GM18909 (cell line): Measurements from ENCODE around the gene COL4A2.

Experiments
- ATAC-seq: cut with Tn5 transposase; IDR thresholded peaks from one replicate; pipeline ENCODE4 v1.9.1; 2021; ENCODE audit warnings: mild to moderate bottlenecking; ENCODE audit not compliant: unreplicated experiment, poor library complexity

COL4A2 gene

GRCh38 chr13:110396476-110396875 lies 89.4 kb downstream of the COL4A2 start:
- no peak for ATAC-seq

- no peak for ATAC-seq
Observed at GRCh38 chr13:110396913-110397381, 89.9 kb downstream of the COL4A2 start.

DNA sequence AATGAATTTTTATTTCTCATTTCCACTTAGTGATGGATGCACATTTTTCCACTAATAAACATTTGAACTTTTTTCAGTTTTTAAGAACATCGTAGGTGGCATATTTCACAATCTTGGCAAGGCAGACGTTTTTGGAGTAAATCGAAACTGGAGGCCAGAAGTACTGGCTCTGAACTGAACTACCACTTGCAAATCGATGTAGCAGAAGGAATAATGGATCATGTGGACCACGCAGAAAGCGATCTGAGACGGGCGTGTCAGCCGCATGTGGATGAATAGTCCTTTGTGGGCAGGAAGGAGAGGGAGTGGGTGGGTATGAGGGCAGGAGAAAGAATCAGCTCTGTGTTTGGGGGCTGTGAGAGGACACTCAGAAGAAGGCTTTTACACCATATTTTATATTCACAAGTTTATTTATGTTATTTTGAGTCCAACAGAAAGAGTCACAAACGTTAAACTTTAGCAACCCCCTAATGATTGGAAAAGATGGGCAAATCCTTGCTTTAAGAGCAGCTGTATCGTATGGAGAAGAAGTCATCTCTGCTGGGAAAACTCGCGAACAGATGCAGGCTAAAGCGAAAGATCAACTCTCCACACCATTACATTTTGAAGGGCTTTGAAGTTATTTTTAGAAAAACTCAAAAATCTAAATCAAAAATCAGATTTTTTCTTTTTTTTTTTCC lies 90.5 kb downstream of the COL4A2 start:
- ATAC-seq, result no peak

GRCh38 chr13:110398564-110399507 lies 91.8 kb downstream of the COL4A2 start:
- no peak for ATAC-seq

DNA sequence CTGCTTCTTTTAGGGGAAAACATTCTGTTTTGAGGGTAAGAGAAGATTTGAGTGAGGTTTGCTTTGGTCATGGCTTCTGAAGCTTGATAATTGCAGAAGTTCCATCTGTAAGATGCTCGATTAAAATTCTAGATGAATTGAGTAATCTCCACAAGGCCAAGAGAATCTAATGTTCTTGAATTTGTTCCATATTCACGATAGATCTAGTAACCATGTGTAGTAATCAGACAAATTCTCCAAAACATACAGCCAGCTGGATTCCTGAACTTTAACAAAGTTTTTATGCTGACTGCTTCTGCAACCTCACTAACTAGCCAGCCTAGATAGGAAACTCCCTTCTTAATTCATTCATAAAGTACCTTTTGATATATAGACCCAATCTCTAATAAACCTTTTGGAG lies 92.7 kb downstream of the COL4A2 start:
- no peak for ATAC-seq

DNA sequence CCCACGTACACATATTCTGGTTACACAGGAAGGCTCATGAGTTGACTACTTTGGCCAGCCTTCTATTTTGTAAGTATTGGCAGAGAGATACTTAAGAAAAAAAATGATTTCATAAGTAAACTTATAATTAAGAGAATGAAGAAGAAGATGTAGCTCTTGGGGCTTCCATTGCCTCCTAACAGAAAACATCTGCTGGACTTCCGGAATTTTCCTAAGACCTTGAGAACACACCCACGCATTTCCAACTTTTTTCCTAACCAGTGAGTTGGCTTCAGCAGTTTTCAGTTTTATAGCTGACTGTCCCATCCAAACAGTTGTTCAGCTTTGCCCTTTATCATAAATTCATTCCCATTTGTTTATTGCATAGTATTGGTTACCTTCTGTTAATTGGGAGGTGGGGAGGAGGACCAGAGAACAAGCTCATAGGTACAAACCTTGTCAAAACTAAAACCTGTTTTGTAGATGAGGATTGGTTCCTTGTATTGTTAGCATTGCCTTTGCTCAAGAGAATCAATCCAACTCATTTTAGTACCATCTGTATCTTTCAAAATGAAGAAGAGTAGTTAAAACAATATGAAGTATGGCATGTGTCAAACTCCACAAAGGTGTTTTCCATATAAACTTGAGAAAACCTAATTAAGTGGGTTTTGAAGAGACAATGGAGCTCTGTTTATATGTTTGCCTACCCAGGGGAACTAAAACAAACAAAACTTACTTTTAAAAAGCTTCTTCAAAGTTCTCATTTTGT lies 93.9 kb downstream of the COL4A2 start:
- no peak for ATAC-seq

GRCh38 chr13:110402299-110403069 lies 95.4 kb downstream of the COL4A2 start:
- ATAC-seq, result no peak

- ATAC-seq, result no peak
Observed at GRCh38 chr13:110403315-110403714, 96.2 kb downstream of the COL4A2 start.

- ATAC-seq, result no peak
Observed at GRCh38 chr13:110403721-110404120, 96.6 kb downstream of the COL4A2 start.

- ATAC-seq, result no peak
Observed at GRCh38 chr13:110404321-110404720, 97.2 kb downstream of the COL4A2 start.

- no peak for ATAC-seq
Observed at GRCh38 chr13:110405597-110406450, 98.7 kb downstream of the COL4A2 start.

GRCh38 chr13:110407021-110407420 lies 99.9 kb downstream of the COL4A2 start:
- ATAC-seq, result no peak

DNA sequence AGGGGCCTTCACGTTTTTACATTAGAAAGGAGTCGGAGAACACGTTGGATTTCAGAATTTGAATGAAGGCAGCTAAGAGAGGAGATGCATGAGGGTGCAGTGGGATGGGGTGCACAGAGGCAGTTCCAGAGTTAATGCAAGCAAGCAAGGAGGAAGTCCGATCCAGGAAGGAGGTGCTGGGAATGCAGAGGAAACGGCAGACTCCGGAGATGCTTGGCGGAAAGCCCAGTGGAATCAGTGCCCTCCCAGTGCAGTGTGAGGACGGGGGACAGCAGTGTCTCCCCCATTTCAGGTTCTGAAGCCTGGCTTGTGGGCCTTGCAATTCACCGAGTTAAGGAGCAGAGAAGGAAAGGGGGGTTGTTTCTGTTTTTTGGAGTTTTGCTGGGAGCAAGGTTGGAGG lies 100.4 kb downstream of the COL4A2 start:
- ATAC-seq, result no peak

DNA sequence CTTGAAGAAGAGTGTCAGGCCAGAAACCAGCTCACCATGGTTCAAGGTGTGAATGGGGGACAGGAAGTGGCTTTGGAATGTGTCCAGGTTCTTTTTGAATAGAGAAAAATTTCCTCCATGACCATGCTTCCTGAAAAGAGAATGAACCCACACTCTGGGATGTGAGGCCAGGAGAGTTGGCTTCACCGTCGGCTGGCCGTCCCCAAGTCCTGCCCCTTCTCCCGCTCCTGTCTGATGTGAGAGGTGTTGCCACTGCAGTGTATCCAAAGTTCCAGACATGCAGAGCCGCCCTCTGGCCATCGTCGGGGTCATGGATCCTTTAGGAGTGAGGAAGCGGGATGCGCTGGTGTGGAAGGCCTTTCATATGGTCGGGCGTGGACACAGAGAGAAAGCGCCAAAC lies 101.2 kb downstream of the COL4A2 start:
- no peak for ATAC-seq

DNA sequence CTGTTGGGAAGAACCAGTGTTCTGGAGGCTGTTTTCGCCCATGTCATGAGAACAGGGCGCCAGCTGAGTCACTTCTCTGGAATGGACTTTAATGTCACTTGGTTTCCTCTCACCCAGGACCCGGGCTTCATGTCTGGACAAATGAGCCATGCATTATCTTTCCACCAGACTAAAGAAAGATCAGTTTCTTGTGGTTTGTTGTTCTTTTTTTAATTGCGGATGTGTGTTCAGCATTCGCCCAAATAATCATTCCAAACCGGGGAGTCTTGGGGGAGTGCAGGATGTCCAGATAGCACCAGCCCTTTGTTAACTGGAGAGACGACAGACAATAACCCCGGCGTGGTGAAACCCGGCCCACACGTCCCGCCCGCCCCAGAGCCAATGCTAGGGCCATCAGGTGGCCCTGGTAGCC lies 102.5 kb downstream of the COL4A2 start:
- no peak for ATAC-seq

DNA sequence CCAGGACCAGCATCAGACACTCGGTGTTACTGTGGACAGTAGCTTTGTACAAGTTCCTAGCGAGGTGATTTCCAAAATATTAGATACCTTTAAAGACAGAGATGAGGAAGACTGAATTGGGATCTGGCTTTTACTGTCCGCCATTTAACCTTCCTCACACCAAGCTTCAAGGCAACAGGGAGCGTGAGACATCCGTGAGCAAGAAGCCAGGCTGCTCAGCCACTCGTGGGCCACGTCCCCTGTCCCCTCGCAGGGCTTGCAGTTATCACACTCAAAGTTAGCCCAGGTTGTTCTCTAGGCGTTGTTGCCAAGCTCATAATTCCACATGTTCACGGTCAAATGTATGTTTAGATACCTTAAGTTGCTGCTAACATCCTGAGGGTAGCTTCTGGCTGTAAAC lies 102.9 kb downstream of the COL4A2 start:
- ATAC-seq, result no peak

DNA sequence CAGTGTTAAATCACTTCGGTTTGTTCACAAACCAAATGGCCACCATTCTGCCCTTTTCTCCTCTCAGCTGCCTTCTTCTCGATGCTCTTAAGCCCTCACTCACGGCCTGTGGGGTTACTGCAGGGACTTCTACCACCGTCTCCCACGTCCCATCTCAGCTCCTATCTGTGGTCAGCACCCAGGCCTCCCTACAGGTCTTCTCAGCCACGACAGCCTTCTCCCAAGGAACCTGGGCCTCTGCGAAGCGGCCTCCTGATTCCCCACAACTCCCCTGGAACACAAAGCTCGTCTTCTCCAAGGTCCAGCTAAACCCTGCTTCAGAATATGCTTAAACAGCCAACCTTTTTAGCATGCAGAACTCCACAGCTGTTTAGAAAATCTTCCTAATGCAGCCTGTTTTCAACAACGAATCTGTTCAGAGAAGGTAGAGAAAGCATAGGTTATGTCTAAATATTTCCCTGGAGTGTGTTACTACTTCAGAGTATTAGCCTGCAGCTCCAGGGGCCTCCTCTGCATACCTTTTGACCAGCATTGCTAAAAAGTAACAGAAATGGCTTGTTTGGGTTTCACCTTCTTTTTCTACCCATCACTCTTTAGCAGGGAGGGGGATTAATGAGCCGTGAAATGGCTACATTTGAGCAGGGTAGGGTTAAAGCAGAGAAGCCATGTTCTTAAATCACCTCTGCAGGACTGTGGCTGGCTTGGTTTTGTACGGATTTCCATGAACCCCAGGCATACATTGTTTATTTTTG lies 104.0 kb downstream of the COL4A2 start:
- ATAC-seq, result no peak

GRCh38 chr13:110411688-110412059 lies 104.6 kb downstream of the COL4A2 start:
- peak; percentile 18 for ATAC-seq
